Mesodermal cell (in vitro differentiated cells): ENCODE measurements around the gene RSKR.

ENCODE experiments used
- H3K27ac ChIP-seq: 2 replicates; pipeline ENCODE4 v1.7.0; 2013; ENCODE audit warnings: mild to moderate bottlenecking, low read depth, low read length, moderate library complexity; ENCODE audit not compliant: severe bottlenecking
- H3K36me3 ChIP-seq: 2 replicates; pipeline ENCODE4 v1.7.1; 2013; ENCODE audit warnings: mild to moderate bottlenecking, low read length, moderate library complexity; ENCODE audit not compliant: control insufficient read depth, insufficient read depth
- H3K4me1 ChIP-seq: one replicate; pipeline ENCODE4 v1.7.1; 2013; ENCODE audit warnings: mild to moderate bottlenecking, low read length; ENCODE audit not compliant: insufficient read depth, control insufficient read depth, poor library complexity, severe bottlenecking
- H3K4me3 ChIP-seq: 2 replicates; pipeline ENCODE4 v1.7.0; 2013; ENCODE audit warnings: low read length, control low read depth, mild to moderate bottlenecking; ENCODE audit not compliant: insufficient read depth, poor library complexity, severe bottlenecking; ENCODE audit errors: extremely low read depth
- H3K9me3 ChIP-seq: 2 replicates; pipeline ENCODE4 v1.7.1; 2013; ENCODE audit warnings: mild to moderate bottlenecking, low read length, moderate library complexity; ENCODE audit not compliant: control insufficient read depth
- WGBS, 2 experiments: methylation state at CpG; one replicate each; pipeline ENCODE4 v1.1.5; 2013; ENCODE audit warnings: missing lambda C conversion rate in 2 of 2; ENCODE audit not compliant: insufficient coverage in 2 of 2; 5-methylcytosine and 5-hydroxymethylcytosine counted together

The RSKR gene

GRCh38 chr17:28570716-28571360, 43.1 kb downstream of the RSKR start:
- H3K27ac ChIP-seq = no peak overlapping the region
- 2% methylated on average over 28 to 37 of the region's 39 CpGs for WGBS, 2 experiments
- H3K4me3 ChIP-seq = peak overlapping the region; percentile 93
- H3K36me3 ChIP-seq = peaks cover 12% of the 10 kb centered on the region
- peaks cover 4% of the 10 kb centered on the region for H3K4me1 ChIP-seq
- no peaks in the 10 kb centered on the region for H3K9me3 ChIP-seq

- no peak overlapping the region for H3K4me3 ChIP-seq
- peaks cover 4% of the 10 kb centered on the region for H3K4me1 ChIP-seq
- no peaks in the 10 kb centered on the region for H3K9me3 ChIP-seq
- no peak overlapping the region for H3K27ac ChIP-seq
- no CpG with 5 or more reads among the region's 1 CpG for WGBS, 2 experiments
- H3K36me3 ChIP-seq = peaks cover 10% of the 10 kb centered on the region
Observed at GRCh38 chr17:28569446-28569845, 44.5 kb downstream of the RSKR start.

DNA sequence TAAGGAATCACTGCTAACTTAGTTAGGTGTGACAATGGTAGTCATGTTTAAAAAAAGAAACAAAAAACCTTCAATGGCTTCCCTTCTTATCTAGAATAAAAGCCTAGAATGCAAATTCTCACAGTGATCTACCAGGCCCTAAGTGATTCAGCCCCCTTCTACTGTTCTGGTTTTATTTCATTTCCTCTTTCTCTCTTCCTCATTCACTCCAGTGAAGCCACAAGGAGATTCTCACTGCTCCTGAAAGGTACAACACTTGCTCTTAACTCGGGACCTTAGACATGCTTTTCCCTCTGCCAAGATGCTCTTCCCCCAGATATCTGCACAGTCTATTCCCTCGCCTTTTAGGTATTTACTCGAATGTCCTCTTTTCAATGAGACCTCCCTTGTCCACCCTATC, 46.4 kb downstream of the RSKR start:
- no peak overlapping the region for H3K4me3 ChIP-seq
- peaks cover 19% of the 10 kb centered on the region for H3K36me3 ChIP-seq
- WGBS, 2 experiments = 76 to 94% methylated on average over 3 of the region's 3 CpGs
- no peaks in the 10 kb centered on the region for H3K9me3 ChIP-seq
- H3K4me1 ChIP-seq = peaks cover 12% of the 10 kb centered on the region
- H3K27ac ChIP-seq = no peak overlapping the region

DNA sequence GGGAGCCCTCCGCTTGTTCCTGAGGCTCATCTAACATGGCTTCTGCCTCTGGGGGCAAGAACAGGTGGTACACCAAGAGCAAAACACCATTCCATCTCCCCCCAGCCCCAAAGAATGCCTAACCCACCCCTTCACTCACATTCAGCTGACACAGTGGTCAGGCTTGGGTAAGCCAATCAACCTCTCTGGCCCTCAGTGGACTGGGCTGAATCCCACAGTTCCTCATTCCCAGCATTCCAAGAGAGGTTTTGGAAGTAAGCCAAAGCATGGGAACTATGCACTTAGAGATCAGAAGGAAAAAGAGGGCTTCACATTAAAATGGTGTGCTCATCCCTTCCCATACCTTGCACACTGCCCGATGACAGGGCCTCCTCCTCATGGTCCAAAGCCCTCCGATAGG, 50.5 kb downstream of the RSKR start:
- H3K36me3 ChIP-seq = peaks cover 47% of the 10 kb centered on the region
- peaks cover 8% of the 10 kb centered on the region for H3K4me1 ChIP-seq
- H3K4me3 ChIP-seq = no peak overlapping the region
- no peaks in the 10 kb centered on the region for H3K9me3 ChIP-seq
- 92 to 100% methylated on average over 2 of the region's 3 CpGs for WGBS, 2 experiments
- H3K27ac ChIP-seq = peak overlapping the region; percentile 57
